ENCODE data around the gene RNF141.

Gene RNF141

DNA sequence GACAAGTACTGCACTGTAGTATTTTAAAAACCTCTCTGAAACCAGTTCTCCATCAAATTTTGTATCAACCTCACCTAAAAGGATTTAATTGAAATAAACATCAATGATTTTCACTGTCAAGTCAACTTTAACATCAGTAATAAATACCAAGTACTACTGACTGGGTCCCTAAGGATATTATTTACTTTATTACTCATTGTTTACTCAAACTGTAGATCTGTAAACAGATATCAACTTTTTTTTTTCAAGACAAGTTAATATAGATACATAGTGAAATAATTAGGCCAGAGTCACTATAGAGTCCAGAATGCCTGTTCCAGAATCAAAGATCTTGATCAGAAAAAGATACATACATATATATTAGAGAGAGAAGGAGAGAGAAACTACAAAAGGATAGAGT is 1.6 kb downstream of the RNF141 start:
- H3K4me1 ChIP-seq (ENCODE audit: control insufficient read depth in 1 of 2, insufficient read depth in 2 of 2, low read length in 2 of 2): peaks cover 5 to 8% of the 10 kb centered on the region in 2 donors
- no peaks in the 10 kb centered on the region for H3K9me3 ChIP-seq (ENCODE audit: control insufficient read depth in 1 of 2, low read length in 2 of 2)
- no peak overlapping the region for H3K4me3 ChIP-seq (ENCODE audit: low read depth in 1 of 2, low read length in 2 of 2)
- no peak overlapping the region for H3K27ac ChIP-seq (ENCODE audit: low read length)
- H3K36me3 ChIP-seq (ENCODE audit: control insufficient read depth in 1 of 2, insufficient read depth in 2 of 2, low read length in 2 of 2): no peaks in the 10 kb centered on the region
- H3K27me3 ChIP-seq (ENCODE audit: low read depth, low read length): no peaks in the 10 kb centered on the region

DNA sequence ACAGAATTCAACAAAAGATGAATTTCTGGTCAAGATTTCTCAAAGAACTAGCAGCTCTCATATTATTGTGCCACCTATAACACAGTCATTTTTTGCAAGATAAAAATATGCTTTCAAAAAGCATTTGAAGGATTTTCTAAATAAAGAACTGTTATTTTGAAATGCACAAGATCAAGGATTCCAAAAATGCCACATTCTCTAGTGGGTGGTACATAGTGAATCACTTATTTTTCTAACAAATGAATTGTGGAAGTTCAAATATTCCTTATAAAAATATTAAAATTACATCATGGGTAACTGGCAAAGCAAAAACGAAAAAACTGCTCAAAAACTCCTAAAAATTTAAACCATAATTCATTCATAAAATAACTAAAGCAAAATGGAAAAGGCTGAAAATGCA is 2.1 kb downstream of the RNF141 start:
- Histone ChIP-seq H3K4me3 (ENCODE audit: low read depth in 1 of 2, low read length in 2 of 2) (no peak overlapping the region), H3K4me1 (ENCODE audit: control insufficient read depth in 1 of 2, insufficient read depth in 2 of 2, low read length in 2 of 2) (peaks cover 5 to 8% of the 10 kb centered on the region in 2 donors), H3K36me3 (ENCODE audit: control insufficient read depth in 1 of 2, insufficient read depth in 2 of 2, low read length in 2 of 2) (peaks cover 0 to under 1% of the 10 kb centered on the region in 2 donors), H3K27ac (ENCODE audit: low read length) (no peak overlapping the region), H3K27me3 (ENCODE audit: low read depth, low read length) (no peaks in the 10 kb centered on the region), H3K9me3 (ENCODE audit: control insufficient read depth in 1 of 2, low read length in 2 of 2) (no peaks in the 10 kb centered on the region)

DNA sequence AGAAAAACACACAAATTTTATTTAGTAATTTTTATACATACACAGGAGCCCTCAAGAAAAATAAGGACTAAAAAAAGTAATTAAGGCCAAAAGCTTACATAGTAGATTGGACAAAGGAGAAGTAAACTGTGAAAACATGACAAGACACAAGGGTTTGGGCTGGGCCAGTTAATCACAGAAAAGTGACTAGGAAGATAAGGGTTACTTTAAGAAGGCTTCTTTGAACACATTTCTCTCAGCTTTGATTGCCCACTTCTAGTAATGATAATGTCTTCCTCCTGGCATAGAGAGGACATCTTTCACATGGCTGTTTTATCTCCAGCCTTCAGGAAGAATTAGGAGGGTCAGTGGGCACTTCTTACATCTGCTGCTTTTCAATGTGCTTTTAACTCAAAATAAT is 3.4 kb downstream of the RNF141 start:
- H3K27me3 ChIP-seq (ENCODE audit: low read depth, low read length): no peaks in the 10 kb centered on the region
- H3K9me3 ChIP-seq (ENCODE audit: control insufficient read depth in 1 of 2, low read length in 2 of 2): no peaks in the 10 kb centered on the region
- H3K4me3 ChIP-seq (ENCODE audit: low read depth in 1 of 2, low read length in 2 of 2): no peak overlapping the region
- H3K4me1 ChIP-seq (ENCODE audit: control insufficient read depth in 1 of 2, insufficient read depth in 2 of 2, low read length in 2 of 2): peaks cover 5 to 8% of the 10 kb centered on the region in 2 donors
- H3K36me3 ChIP-seq (ENCODE audit: control insufficient read depth in 1 of 2, insufficient read depth in 2 of 2, low read length in 2 of 2): peaks cover 10% of the 10 kb centered on the region in 2 donors
- H3K27ac ChIP-seq (ENCODE audit: low read length): no peak overlapping the region

DNA sequence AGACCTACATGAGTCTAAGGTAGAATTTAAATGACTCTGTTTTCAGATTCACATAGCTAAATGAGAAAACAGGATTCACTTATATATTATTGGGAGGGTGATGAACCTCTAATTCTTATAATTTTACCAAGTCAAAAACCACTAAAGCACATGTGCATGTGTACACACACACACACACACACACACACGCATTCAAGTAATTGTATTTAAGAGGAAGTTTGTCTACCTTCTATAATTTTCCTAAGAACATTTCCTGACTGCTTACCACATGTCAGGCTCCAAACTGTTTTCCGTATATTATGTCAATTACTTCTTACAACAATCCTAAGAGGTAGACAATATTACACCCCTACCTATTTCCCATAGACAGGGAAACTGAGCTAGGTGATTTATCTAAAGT is 6.7 kb downstream of the RNF141 start:
- Histone ChIP-seq H3K27ac (ENCODE audit: low read length) (no peak overlapping the region), H3K36me3 (ENCODE audit: control insufficient read depth in 1 of 2, insufficient read depth in 2 of 2, low read length in 2 of 2) (peaks cover 17 to 25% of the 10 kb centered on the region in 2 donors), H3K9me3 (ENCODE audit: control insufficient read depth in 1 of 2, low read length in 2 of 2) (no peaks in the 10 kb centered on the region), H3K4me3 (ENCODE audit: low read depth in 1 of 2, low read length in 2 of 2) (no peak overlapping the region), H3K27me3 (ENCODE audit: low read depth, low read length) (no peaks in the 10 kb centered on the region), H3K4me1 (ENCODE audit: control insufficient read depth in 1 of 2, insufficient read depth in 2 of 2, low read length in 2 of 2) (no peaks in the 10 kb centered on the region)

DNA sequence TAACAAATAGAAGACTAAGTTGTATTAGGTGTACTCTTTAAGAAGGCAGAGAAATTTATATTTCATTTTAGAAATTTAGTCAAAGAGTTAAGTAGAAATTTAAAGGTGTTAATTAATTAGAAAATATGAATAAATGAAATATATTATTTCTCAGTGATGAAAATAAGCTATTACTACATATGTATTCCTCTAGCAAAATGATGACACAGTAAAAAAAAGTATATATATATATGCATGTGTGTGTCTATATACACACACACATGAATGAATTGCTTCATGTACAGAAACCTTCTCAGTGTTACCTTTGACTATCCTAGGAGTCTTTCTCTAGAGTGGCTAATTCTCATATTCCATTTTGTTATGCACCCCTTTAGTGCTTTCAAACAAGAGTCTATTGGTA is 7.7 kb downstream of the RNF141 start:
- Histone ChIP-seq H3K27me3 (ENCODE audit: low read depth, low read length) (no peaks in the 10 kb centered on the region), H3K4me1 (ENCODE audit: control insufficient read depth in 1 of 2, insufficient read depth in 2 of 2, low read length in 2 of 2) (no peaks in the 10 kb centered on the region), H3K36me3 (ENCODE audit: control insufficient read depth in 1 of 2, insufficient read depth in 2 of 2, low read length in 2 of 2) (peaks cover 23 to 32% of the 10 kb centered on the region in 2 donors), H3K9me3 (ENCODE audit: control insufficient read depth in 1 of 2, low read length in 2 of 2) (no peaks in the 10 kb centered on the region), H3K4me3 (ENCODE audit: low read depth in 1 of 2, low read length in 2 of 2) (no peak overlapping the region), H3K27ac (ENCODE audit: low read length) (no peak overlapping the region)

DNA sequence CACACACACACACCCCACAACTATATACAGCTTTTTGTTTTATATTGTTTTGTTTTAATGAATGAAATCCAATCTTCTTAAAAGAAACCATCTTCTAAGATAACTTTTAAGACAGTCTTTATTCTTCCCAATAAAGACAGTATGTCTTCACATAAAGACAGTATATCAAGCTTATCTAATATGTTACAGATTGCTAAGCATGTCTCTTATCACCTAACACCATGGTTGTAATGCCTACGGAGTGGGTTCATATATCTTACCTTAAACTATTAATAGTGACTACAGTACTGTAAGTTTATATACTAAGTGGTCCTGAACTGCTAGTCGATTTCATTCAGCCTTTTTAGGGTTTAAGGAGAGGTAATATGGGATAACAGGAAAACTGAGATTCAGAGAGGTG is 8.5 kb downstream of the RNF141 start:
- H3K27ac ChIP-seq (ENCODE audit: low read length): no peak overlapping the region
- no peak overlapping the region for H3K4me3 ChIP-seq (ENCODE audit: low read depth in 1 of 2, low read length in 2 of 2)
- H3K9me3 ChIP-seq (ENCODE audit: control insufficient read depth in 1 of 2, low read length in 2 of 2): no peaks in the 10 kb centered on the region
- H3K27me3 ChIP-seq (ENCODE audit: low read depth, low read length): no peaks in the 10 kb centered on the region
- no peaks in the 10 kb centered on the region for H3K4me1 ChIP-seq (ENCODE audit: control insufficient read depth in 1 of 2, insufficient read depth in 2 of 2, low read length in 2 of 2)
- peaks cover 23 to 34% of the 10 kb centered on the region in 2 donors for H3K36me3 ChIP-seq (ENCODE audit: control insufficient read depth in 1 of 2, insufficient read depth in 2 of 2, low read length in 2 of 2)

DNA sequence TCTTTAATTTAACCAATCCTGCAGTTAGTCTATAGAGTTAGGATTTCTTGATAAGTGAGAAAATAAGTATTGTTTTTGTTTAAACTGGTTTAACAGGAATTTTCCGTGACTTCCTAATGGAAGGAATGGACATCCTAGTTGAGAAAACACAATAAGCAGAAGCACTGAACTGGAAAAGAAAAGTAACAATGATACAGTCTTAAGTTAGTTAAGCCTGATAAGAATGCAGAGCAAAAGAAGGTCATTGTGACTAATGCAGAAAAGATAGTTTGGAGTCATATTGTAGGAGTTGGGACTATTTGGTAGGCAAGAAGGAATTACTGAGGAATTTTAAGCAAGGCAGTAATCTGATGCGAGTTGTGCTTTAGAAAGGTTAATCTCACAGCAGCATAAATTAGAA is 11.7 kb downstream of the RNF141 start:
- Histone ChIP-seq H3K27ac (ENCODE audit: low read length) (no peak overlapping the region), H3K36me3 (ENCODE audit: control insufficient read depth in 1 of 2, insufficient read depth in 2 of 2, low read length in 2 of 2) (peaks cover 30 to 52% of the 10 kb centered on the region in 2 donors), H3K4me3 (ENCODE audit: low read depth in 1 of 2, low read length in 2 of 2) (no peak overlapping the region), H3K27me3 (ENCODE audit: low read depth, low read length) (no peaks in the 10 kb centered on the region), H3K4me1 (ENCODE audit: control insufficient read depth in 1 of 2, insufficient read depth in 2 of 2, low read length in 2 of 2) (no peaks in the 10 kb centered on the region), H3K9me3 (ENCODE audit: control insufficient read depth in 1 of 2, low read length in 2 of 2) (no peaks in the 10 kb centered on the region)

DNA sequence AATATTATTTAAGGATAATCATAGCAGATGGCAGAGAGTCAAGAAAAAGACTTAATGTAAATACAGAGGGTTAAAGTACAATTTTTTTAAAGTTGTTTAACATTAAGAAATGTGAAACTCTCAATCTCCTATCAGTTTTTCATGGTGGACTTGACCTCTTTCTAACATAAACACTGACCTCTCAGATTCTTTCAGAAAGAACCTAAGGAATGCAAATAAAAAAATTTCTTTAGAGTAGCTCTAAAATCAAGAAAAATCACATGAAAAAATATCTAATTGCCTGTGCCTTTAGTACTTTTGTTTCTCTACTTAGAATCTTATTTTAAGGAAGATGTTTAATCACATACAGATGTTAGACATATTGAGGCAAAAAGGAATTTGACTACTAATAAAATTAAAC is 12.9 kb downstream of the RNF141 start:
- no peaks in the 10 kb centered on the region for H3K9me3 ChIP-seq (ENCODE audit: control insufficient read depth in 1 of 2, low read length in 2 of 2)
- no peaks in the 10 kb centered on the region for H3K4me1 ChIP-seq (ENCODE audit: control insufficient read depth in 1 of 2, insufficient read depth in 2 of 2, low read length in 2 of 2)
- H3K27me3 ChIP-seq (ENCODE audit: low read depth, low read length): no peaks in the 10 kb centered on the region
- peaks cover 25 to 47% of the 10 kb centered on the region in 2 donors for H3K36me3 ChIP-seq (ENCODE audit: control insufficient read depth in 1 of 2, insufficient read depth in 2 of 2, low read length in 2 of 2)
- no peak overlapping the region for H3K4me3 ChIP-seq (ENCODE audit: low read depth in 1 of 2, low read length in 2 of 2)
- H3K27ac ChIP-seq (ENCODE audit: low read length): no peak overlapping the region

DNA sequence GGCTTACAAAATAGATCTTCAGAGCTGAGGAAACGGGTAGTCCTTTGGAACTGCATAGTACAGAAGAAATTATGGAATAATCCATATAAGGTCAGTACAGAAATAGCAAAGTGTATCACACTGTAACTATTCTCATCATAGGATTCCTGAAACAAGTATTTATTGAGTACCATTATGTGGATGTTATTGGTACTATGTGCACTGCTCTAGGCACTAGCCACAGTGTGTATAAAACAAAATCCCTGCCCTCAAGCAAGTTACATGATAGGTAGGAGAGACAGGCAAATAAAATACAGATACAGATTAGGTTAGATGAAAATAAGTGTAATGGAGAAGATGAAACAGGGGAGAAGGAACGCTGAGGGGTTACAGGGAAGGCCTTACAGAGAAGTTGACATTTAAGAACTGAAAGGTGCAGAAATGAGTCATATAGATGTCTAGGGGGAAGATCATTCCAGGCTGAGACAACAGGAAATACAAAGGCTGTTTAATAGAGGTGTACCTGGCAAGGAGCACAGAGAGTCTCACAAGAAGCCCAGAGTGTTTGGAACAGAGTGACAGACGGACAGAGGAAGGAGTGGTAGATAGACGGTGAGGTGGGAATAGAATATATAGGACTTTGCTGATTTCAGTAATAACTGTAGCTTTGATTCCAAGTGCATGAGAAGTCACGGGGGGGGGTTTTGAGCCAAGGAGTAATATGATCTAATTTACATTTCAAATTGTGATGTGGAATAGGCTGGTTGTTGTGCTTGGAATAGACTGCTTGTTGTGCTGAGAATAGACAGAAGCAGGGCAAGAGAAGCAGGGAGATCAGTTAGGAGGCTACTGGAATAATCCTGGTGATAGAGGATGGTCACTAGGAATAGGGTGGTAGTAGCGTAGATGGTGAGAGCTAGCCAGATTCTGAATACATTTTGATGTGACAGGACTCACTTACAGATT is 13.7 kb downstream of the RNF141 start:
- H3K4me1 ChIP-seq (ENCODE audit: control insufficient read depth in 1 of 2, insufficient read depth in 2 of 2, low read length in 2 of 2): no peaks in the 10 kb centered on the region
- H3K27ac ChIP-seq (ENCODE audit: low read length): no peak overlapping the region
- H3K4me3 ChIP-seq (ENCODE audit: low read depth in 1 of 2, low read length in 2 of 2): no peak overlapping the region
- peaks cover 27 to 41% of the 10 kb centered on the region in 2 donors for H3K36me3 ChIP-seq (ENCODE audit: control insufficient read depth in 1 of 2, insufficient read depth in 2 of 2, low read length in 2 of 2)
- no peaks in the 10 kb centered on the region for H3K9me3 ChIP-seq (ENCODE audit: control insufficient read depth in 1 of 2, low read length in 2 of 2)
- no peaks in the 10 kb centered on the region for H3K27me3 ChIP-seq (ENCODE audit: low read depth, low read length)

DNA sequence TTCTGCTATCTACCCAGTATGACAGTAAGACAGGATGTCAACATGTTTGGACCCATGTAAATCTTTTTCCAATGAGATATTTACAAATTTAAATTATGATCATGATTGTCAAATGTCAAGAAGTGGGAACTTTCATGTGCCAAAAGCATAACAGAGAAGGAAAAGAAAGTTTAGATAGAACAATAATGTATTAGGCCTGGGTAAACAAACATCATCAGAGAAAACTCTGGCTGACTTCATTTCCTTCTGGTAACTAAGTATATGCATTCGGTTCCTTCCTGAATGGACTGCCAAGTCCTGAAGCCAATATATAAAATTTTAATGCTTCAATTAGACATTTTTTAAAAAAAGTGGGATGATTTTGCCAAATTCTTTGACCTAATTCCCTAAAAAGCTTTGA is 16.5 kb downstream of the RNF141 start:
- Histone ChIP-seq H3K27ac (ENCODE audit: low read length) (no peak overlapping the region), H3K27me3 (ENCODE audit: low read depth, low read length) (no peaks in the 10 kb centered on the region), H3K4me3 (ENCODE audit: low read depth in 1 of 2, low read length in 2 of 2) (no peak overlapping the region), H3K36me3 (ENCODE audit: control insufficient read depth in 1 of 2, insufficient read depth in 2 of 2, low read length in 2 of 2) (peaks cover 32 to 44% of the 10 kb centered on the region in 2 donors), H3K9me3 (ENCODE audit: control insufficient read depth in 1 of 2, low read length in 2 of 2) (no peaks in the 10 kb centered on the region), H3K4me1 (ENCODE audit: control insufficient read depth in 1 of 2, insufficient read depth in 2 of 2, low read length in 2 of 2) (no peaks in the 10 kb centered on the region)

DNA sequence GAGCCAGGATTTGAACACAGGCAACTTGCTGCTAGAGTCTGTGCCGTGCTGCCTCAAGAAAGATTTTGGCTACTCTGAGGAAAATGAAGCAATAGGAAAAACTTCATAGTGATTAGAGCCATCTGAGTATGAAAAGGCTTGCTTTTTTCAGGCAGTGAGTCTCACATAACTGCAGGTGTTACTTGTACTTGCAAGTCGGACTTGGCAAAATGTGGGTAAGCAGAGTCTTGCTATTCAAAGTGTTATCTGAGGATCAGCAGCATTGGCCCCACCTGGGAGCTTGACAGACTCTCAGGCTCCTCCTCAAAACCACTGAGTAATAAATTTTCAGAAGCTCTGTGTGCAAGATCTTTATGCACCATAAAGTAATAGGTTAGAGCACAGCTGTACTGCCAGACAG is 18.1 kb downstream of the RNF141 start:
- Histone ChIP-seq H3K27me3 (ENCODE audit: low read depth, low read length) (no peaks in the 10 kb centered on the region), H3K4me3 (ENCODE audit: low read depth in 1 of 2, low read length in 2 of 2) (no peak overlapping the region), H3K36me3 (ENCODE audit: control insufficient read depth in 1 of 2, insufficient read depth in 2 of 2, low read length in 2 of 2) (peaks cover 27 to 44% of the 10 kb centered on the region in 2 donors), H3K9me3 (ENCODE audit: control insufficient read depth in 1 of 2, low read length in 2 of 2) (no peaks in the 10 kb centered on the region), H3K4me1 (ENCODE audit: control insufficient read depth in 1 of 2, insufficient read depth in 2 of 2, low read length in 2 of 2) (no peaks in the 10 kb centered on the region), H3K27ac (ENCODE audit: low read length) (no peak overlapping the region)

DNA sequence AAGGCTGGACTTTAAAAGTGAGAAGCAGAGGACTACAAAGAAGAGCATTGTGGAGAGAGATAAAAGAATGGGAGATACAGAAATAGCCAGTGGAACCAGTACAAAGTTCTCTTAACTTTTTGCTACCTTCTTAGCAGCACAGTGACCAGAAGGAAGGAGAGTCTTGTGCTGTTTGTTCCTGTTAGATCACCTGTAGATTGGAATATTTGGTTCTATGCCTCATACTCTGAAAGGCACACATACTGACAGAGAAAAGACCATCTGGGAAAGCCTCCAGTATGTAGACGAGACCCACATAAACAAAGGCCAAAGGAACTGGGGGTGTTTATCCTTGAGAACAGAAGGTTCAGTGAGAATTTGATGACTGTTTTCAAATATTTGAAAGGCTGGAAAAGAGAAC is 18.7 kb downstream of the RNF141 start:
- Histone ChIP-seq H3K36me3 (ENCODE audit: control insufficient read depth in 1 of 2, insufficient read depth in 2 of 2, low read length in 2 of 2) (peaks cover 27 to 40% of the 10 kb centered on the region in 2 donors), H3K27ac (ENCODE audit: low read length) (no peak overlapping the region), H3K9me3 (ENCODE audit: control insufficient read depth in 1 of 2, low read length in 2 of 2) (no peaks in the 10 kb centered on the region), H3K4me1 (ENCODE audit: control insufficient read depth in 1 of 2, insufficient read depth in 2 of 2, low read length in 2 of 2) (no peaks in the 10 kb centered on the region), H3K4me3 (ENCODE audit: low read depth in 1 of 2, low read length in 2 of 2) (no peak overlapping the region), H3K27me3 (ENCODE audit: low read depth, low read length) (no peaks in the 10 kb centered on the region)

All from muscle layer of duodenum (tissue), 2 donors.